Kidney epithelial cell (primary cell): ENCODE data around the gene RASAL2. TPM values are rescaled to one million over a fixed set of nuclear protein-coding genes. Genes with fewer than 3 reads are reported as not detected.
"Not testable (repeated sequence)": the region's sequence is repeated elsewhere in the genome, so short reads cannot be mapped to it uniquely, and the experiment has no call there.

ENCODE experiments used
- DNase-seq: peaks from one replicate; pipeline ENCODE4 v3.0.0-alpha.2; 2010; ENCODE audit warnings: low read depth
- H3K27me3 ChIP-seq: 2 replicates; pipeline ENCODE4 v1.6.0; 2011; ENCODE audit warnings: low read length; ENCODE audit not compliant: control insufficient read depth, insufficient read depth
- H3K36me3 ChIP-seq: 2 replicates; pipeline ENCODE4 v1.5.1; 2011; ENCODE audit warnings: low read length; ENCODE audit not compliant: control insufficient read depth, insufficient read depth
- H3K4me3 ChIP-seq: 2 replicates; pipeline ENCODE4 v1.5.1; 2011; ENCODE audit warnings: low read depth, mild to moderate bottlenecking, control low read depth, low read length
- total RNA-seq: library from RNA; depleted of rRNA; stranded (reverse); fragments of >200 nt; gene quantifications from 2 replicates; pipeline ENCODE4 v1.2.3, GENCODE V29; 2015
- TF ChIP-seq, protein P1 (sequence below): IDR thresholded peaks from 2 replicates; pipeline ENCODE4 v1.5.1; 2011; ENCODE audit warnings: mild to moderate bottlenecking, moderate library complexity, low read length, control low read depth, inconsistent platforms; ENCODE audit not compliant: insufficient read depth, poor library complexity, severe bottlenecking

RASAL2 gene
- total RNA-seq, 1 donor from 2014 or later, result 18.3 TPM

DNA sequence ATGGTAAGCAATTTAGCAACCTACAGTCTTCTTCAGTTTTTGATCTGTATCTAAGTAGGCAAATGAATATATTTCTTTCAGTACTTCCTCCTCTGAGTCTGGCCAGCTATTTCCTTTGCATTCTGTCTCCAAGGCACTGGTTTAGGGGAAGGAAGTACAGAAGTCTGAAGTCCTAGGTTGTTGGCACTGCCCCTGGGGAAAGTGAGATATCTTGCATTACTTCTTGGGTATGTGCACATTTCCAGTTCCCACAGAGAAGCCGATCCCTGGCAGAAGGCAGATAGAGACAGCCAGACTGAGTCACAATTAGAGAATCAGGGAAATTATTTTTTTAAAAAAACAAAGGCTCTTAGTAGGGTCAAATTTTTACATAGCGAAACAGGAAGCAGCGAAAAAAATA, 98.8 kb downstream of the RASAL2 start:
- Histone ChIP-seq H3K36me3 (no peaks in the 10 kb centered on the region), H3K4me3 (no peak overlapping the region), H3K27me3 (no peaks in the 10 kb centered on the region)
- peak; percentile 26 for DNase-seq
- TF ChIP-seq, protein P1, sequence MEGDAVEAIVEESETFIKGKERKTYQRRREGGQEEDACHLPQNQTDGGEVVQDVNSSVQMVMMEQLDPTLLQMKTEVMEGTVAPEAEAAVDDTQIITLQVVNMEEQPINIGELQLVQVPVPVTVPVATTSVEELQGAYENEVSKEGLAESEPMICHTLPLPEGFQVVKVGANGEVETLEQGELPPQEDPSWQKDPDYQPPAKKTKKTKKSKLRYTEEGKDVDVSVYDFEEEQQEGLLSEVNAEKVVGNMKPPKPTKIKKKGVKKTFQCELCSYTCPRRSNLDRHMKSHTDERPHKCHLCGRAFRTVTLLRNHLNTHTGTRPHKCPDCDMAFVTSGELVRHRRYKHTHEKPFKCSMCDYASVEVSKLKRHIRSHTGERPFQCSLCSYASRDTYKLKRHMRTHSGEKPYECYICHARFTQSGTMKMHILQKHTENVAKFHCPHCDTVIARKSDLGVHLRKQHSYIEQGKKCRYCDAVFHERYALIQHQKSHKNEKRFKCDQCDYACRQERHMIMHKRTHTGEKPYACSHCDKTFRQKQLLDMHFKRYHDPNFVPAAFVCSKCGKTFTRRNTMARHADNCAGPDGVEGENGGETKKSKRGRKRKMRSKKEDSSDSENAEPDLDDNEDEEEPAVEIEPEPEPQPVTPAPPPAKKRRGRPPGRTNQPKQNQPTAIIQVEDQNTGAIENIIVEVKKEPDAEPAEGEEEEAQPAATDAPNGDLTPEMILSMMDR, result no peak

DNA sequence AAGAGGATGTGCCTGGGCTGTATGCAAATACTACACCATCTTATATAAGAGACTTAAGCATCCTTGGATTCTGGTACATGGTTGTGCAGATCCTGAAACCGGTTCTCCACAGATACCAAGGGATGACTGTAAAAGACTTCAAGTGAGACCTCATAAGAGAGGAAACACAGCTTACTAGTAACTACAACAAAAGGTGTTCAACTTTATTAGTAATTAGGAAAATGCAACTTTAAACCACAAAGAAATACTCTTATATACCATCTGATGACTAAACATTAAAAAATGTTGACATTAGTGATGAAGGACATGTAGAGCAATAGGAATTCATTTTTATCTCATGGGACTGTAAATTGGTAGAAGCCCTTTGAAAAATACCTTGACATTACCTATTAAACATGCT, 102.7 kb downstream of the RASAL2 start:
- Histone ChIP-seq H3K4me3 (no peak overlapping the region), H3K27me3 (no peaks in the 10 kb centered on the region), H3K36me3 (no peaks in the 10 kb centered on the region)
- DNase-seq, result no peak
- TF ChIP-seq, protein P1, result no peak

DNA sequence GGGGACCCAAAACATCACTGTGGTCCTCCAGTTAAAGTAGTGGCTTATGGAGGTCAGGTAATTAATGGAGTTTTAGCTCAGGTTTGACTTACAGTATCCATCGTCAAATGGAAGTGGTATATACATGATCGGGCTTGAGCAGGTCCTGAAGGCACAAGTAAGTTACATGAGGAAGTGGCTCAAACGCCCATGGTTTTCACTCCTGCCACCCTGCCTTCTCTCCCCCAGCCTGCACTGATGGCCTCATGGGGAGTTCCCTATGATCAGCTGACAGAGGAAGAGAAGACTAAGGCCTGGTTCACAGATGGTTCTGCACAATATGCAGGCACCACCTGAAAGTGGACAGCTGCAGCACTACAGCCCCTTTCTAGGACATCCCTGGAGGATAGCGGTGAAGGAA, 108.2 kb downstream of the RASAL2 start:
- not testable (repeated sequence) for DNase-seq, H3K4me3 ChIP-seq, H3K36me3 ChIP-seq, H3K27me3 ChIP-seq

DNA sequence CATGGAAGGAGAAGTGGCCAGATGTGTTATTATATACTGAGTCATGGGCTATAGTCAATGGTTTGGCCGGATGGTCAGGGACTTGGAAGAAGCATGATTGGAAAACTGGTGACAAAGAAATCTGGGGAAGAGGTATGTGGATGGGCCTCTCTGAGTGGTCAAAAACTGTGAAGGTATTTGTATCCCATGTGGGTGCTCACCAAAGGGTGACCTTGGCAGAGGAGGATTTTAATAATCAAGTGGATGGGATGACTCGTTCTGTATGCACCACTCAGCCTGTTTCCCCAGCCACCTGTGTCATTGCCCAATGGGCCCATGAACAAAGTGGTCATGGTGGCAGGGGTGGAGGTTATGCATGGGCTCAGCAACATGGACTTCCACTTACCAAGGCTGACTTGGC, 108.6 kb downstream of the RASAL2 start:
- H3K27me3 ChIP-seq, H3K4me3 ChIP-seq, H3K36me3 ChIP-seq, DNase-seq: not testable (repeated sequence)

DNA sequence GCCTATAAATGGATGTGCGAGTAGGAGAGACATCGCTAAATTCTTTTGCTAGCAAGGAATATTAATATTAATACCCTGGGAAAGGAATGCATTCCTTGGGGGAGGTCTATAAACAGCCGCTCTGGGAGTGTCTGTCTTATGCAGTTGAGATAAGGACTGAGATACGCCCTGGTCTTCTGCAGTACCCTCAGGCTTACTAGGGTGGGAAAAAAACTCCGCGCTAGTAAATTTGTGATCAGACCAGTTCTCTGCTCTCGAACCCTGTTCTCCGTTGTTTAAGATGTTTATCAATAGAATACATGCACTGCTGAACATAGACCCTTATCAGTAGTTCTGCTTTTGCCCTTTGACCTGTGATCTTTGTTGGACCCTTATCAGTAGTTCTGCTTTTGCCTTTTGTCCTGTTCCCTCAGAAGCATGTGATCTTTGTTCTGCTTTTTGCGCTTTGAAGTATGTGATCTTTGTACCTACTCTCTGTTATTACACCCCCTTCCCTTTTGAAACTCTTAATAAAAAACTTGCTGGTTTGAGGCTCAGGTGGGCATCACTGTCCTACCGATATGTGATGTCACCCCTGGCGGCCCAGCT, 114.5 kb downstream of the RASAL2 start:
- not testable (repeated sequence) for H3K36me3 ChIP-seq, DNase-seq, H3K4me3 ChIP-seq, H3K27me3 ChIP-seq

DNA sequence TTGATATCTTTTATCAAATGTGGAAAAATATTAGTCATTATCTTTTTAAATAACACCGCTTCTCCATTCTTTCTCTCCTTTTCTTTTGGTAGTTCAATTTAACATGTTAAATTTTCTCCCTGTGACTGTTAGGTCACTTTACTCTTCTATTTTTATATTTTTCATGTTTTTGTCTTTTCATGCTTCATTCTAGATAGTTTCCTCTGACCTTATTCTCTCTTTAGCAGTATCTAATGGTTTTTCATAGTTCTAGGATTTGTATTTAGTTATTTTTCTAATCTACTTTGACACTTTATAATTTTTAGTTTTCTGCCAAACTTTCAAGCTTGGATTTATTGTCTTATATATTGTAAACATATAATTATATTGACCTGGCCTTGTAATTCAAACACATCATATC, 116.0 kb downstream of the RASAL2 start:
- no peaks in the 10 kb centered on the region for H3K36me3 ChIP-seq
- TF ChIP-seq, protein P1, result no peak
- no peaks in the 10 kb centered on the region for H3K27me3 ChIP-seq
- H3K4me3 ChIP-seq, result no peak overlapping the region
- DNase-seq, result no peak

DNA sequence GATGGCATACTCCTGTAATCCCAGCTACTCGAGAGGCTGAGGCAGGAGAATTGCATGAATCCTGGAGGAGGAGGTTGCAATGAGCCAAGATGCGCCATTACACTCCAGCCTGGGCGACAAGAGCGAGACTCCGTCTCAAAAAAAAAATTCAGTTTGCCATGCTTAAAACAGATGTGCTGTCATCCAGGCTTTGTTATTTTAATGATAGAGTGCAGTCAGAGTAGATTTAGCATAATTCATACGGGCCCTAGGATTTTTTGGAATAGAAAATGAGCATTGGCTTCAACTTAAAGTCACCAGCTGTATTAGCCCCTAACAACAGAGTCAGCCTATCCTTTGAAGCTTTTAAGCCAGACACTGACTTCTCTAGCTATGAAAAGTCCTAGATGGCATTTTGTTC, 124.6 kb downstream of the RASAL2 start:
- DNase-seq, result no peak
- TF ChIP-seq, protein P1, result no peak
- H3K4me3 ChIP-seq, result no peak overlapping the region
- no peaks in the 10 kb centered on the region for H3K36me3 ChIP-seq
- no peaks in the 10 kb centered on the region for H3K27me3 ChIP-seq
